Measurements from ENCODE around the gene SLC7A1. TPM values are rescaled to one million over a fixed set of nuclear protein-coding genes. Genes with fewer than 3 reads are reported as not detected.
A peak's percentile ranks its signal among the peaks of the same experiment; 100 is the strongest.

Gene SLC7A1
- total RNA-seq, 1 donor from 2014 or later, result 42.4 TPM

- no peak for DNase-seq (ENCODE audit: low read depth)
- Histone ChIP-seq H3K27me3 (ENCODE audit: control insufficient read depth, insufficient read depth, low read length) (no peaks in the 10 kb centered on the region), H3K4me3 (ENCODE audit: low read depth, low read length) (no peak overlapping the region), H3K36me3 (ENCODE audit: control insufficient read depth, insufficient read depth, low read length) (peaks cover 50% of the 10 kb centered on the region)
- no peak for FAIRE-seq
- TF ChIP-seq, protein P1, sequence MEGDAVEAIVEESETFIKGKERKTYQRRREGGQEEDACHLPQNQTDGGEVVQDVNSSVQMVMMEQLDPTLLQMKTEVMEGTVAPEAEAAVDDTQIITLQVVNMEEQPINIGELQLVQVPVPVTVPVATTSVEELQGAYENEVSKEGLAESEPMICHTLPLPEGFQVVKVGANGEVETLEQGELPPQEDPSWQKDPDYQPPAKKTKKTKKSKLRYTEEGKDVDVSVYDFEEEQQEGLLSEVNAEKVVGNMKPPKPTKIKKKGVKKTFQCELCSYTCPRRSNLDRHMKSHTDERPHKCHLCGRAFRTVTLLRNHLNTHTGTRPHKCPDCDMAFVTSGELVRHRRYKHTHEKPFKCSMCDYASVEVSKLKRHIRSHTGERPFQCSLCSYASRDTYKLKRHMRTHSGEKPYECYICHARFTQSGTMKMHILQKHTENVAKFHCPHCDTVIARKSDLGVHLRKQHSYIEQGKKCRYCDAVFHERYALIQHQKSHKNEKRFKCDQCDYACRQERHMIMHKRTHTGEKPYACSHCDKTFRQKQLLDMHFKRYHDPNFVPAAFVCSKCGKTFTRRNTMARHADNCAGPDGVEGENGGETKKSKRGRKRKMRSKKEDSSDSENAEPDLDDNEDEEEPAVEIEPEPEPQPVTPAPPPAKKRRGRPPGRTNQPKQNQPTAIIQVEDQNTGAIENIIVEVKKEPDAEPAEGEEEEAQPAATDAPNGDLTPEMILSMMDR (IDR thresholded peaks at IDR 0.05; ENCODE audit: insufficient read depth, low read length, severe bottlenecking), result no peak
Observed at GRCh38 chr13:29521336-29521735, 74.2 kb downstream of the SLC7A1 start.

DNA sequence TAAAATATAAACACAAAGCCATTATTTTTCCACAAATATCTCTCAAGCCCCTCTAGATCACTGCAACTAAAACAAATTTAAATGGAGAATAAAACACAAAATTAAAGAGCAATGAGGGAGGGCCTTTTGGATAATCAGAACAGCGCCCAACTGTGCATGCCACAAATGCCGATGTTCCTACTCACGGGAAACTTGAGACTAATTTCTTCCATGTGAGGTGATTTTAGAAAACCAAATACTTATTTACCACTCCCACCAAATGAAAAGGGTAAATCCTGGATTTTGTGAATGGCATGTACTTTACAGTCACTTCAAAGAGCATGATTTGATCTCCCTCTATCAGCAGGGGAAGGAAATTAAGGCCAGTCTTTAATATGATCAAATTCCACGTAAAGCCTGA is 74.8 kb downstream of the SLC7A1 start:
- TF ChIP-seq, protein P1 (IDR thresholded peaks at IDR 0.05; ENCODE audit: insufficient read depth, low read length, severe bottlenecking), result no peak
- DNase-seq (ENCODE audit: low read depth) (peak; percentile 52), FAIRE-seq (no peak)
- Histone ChIP-seq H3K27me3 (ENCODE audit: control insufficient read depth, insufficient read depth, low read length) (no peaks in the 10 kb centered on the region), H3K4me3 (ENCODE audit: low read depth, low read length) (no peak overlapping the region), H3K36me3 (ENCODE audit: control insufficient read depth, insufficient read depth, low read length) (peaks cover 56% of the 10 kb centered on the region)

GRCh38 chr13:29519921-29520320 is 75.6 kb downstream of the SLC7A1 start:
- TF ChIP-seq, protein P1 (IDR thresholded peaks at IDR 0.05; ENCODE audit: insufficient read depth, low read length, severe bottlenecking), result no peak
- H3K36me3 ChIP-seq (ENCODE audit: control insufficient read depth, insufficient read depth, low read length), result peaks cover 60% of the 10 kb centered on the region
- DNase-seq (ENCODE audit: low read depth) (no peak), FAIRE-seq (peak; percentile 75)
- no peaks in the 10 kb centered on the region for H3K27me3 ChIP-seq (ENCODE audit: control insufficient read depth, insufficient read depth, low read length)
- H3K4me3 ChIP-seq (ENCODE audit: low read depth, low read length), result no peak overlapping the region

DNA sequence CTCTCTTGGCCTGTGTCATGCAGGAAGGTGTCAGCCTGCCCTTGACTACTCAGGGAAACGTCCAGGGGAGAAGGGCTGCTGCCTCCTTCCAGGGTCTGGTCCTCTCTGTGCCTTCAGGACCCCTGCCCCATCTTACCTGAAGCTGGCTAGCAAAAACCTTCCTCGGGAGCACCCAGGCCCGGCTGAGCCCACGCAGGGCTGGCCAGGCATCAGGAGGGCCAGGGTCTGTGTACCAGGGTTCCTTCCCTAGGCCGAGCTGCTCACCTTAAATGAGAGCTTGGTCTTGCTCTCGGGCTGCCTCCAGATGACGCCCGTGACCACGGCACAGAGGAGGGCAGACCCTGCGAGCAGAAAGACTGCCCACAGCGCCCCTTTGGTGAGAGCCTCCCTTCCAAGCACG is 78.6 kb downstream of the SLC7A1 start:
- H3K36me3 ChIP-seq (ENCODE audit: control insufficient read depth, insufficient read depth, low read length), result peaks cover 63% of the 10 kb centered on the region
- H3K27me3 ChIP-seq (ENCODE audit: control insufficient read depth, insufficient read depth, low read length), result no peaks in the 10 kb centered on the region
- no peak for DNase-seq (ENCODE audit: low read depth)
- no peak overlapping the region for H3K4me3 ChIP-seq (ENCODE audit: low read depth, low read length)
- FAIRE-seq, result no peak
- TF ChIP-seq, protein P1 (IDR thresholded peaks at IDR 0.05; ENCODE audit: insufficient read depth, low read length, severe bottlenecking), result no peak

- Histone ChIP-seq H3K4me3 (ENCODE audit: low read depth, low read length) (no peak overlapping the region), H3K36me3 (ENCODE audit: control insufficient read depth, insufficient read depth, low read length) (peaks cover 57% of the 10 kb centered on the region), H3K27me3 (ENCODE audit: control insufficient read depth, insufficient read depth, low read length) (no peaks in the 10 kb centered on the region)
- FAIRE-seq, result no peak
- DNase-seq (ENCODE audit: low read depth), result no peak
- TF ChIP-seq, protein P1 (IDR thresholded peaks at IDR 0.05; ENCODE audit: insufficient read depth, low read length, severe bottlenecking), result no peak
Observed at GRCh38 chr13:29516012-29516411, 79.5 kb downstream of the SLC7A1 start.

DNA sequence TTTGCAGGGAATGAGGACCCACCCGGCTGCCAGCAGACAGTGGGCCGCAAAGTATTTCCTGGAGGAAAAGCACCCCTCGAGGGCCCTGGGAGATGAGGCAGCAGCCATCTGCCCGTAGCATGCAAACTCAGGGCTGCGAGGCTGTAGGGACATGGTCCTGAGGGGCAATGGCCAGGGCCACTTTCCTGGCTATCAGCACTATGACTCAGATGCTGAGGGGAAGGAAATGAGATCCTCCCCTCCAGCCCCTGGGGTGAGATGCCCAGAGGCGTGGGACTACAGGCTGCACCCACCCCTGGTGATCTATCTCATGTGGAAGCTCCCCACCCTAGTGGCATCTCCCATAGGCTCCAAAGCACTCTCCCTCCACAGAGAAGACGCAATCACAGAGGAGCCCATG is 80.1 kb downstream of the SLC7A1 start:
- FAIRE-seq (no peak), DNase-seq (ENCODE audit: low read depth) (no peak)
- H3K36me3 ChIP-seq (ENCODE audit: control insufficient read depth, insufficient read depth, low read length), result peaks cover 59% of the 10 kb centered on the region
- H3K27me3 ChIP-seq (ENCODE audit: control insufficient read depth, insufficient read depth, low read length), result no peaks in the 10 kb centered on the region
- H3K4me3 ChIP-seq (ENCODE audit: low read depth, low read length), result no peak overlapping the region
- TF ChIP-seq, protein P1 (IDR thresholded peaks at IDR 0.05; ENCODE audit: insufficient read depth, low read length, severe bottlenecking), result no peak
